GM18517 (cell line): Measurements from ENCODE around the gene OGDH.

Experiments
- ATAC-seq: cut with Tn5 transposase; IDR thresholded peaks from one replicate; pipeline ENCODE4 v1.9.1; 2021; ENCODE audit warnings: mild to moderate bottlenecking, moderate library complexity; ENCODE audit not compliant: unreplicated experiment

OGDH gene

GRCh38 chr7:44618045-44618444, 11.6 kb downstream of the OGDH start:
- no peak for ATAC-seq

GRCh38 chr7:44618753-44619152, 12.3 kb downstream of the OGDH start:
- no peak for ATAC-seq

- ATAC-seq = no peak
Measured at GRCh38 chr7:44621034-44621749, 14.8 kb downstream of the OGDH start.

- no peak for ATAC-seq
Measured at GRCh38 chr7:44621750-44622103, 15.3 kb downstream of the OGDH start.

- ATAC-seq = peak; percentile 69
Measured at GRCh38 chr7:44622342-44623151, 16.1 kb downstream of the OGDH start.

DNA sequence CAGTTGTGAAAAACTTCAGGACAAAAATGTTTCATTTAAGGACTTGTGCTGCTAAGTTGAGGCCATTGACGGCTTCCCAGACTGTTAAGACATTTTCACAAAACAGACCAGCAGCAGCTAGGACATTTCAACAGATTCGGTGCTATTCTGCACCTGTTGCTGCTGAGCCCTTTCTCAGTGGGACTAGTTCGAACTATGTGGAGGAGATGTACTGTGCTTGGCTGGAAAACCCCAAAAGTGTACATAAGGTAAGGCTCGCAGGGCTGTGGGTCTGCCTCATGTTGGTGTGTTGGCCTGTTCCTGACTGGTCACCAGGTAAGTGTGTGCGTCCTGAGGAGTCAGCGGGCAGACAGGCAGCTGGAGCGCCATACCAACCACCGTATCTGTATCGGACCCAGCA, 17.9 kb downstream of the OGDH start:
- ATAC-seq = no peak

- no peak for ATAC-seq
Measured at GRCh38 chr7:44625526-44626471, 19.4 kb downstream of the OGDH start.

GRCh38 chr7:44626620-44627019, 20.2 kb downstream of the OGDH start:
- no peak for ATAC-seq

GRCh38 chr7:44629829-44630522, 23.5 kb downstream of the OGDH start:
- peak; percentile 44 for ATAC-seq

- no peak for ATAC-seq
Measured at GRCh38 chr7:44630792-44631457, 24.5 kb downstream of the OGDH start.

DNA sequence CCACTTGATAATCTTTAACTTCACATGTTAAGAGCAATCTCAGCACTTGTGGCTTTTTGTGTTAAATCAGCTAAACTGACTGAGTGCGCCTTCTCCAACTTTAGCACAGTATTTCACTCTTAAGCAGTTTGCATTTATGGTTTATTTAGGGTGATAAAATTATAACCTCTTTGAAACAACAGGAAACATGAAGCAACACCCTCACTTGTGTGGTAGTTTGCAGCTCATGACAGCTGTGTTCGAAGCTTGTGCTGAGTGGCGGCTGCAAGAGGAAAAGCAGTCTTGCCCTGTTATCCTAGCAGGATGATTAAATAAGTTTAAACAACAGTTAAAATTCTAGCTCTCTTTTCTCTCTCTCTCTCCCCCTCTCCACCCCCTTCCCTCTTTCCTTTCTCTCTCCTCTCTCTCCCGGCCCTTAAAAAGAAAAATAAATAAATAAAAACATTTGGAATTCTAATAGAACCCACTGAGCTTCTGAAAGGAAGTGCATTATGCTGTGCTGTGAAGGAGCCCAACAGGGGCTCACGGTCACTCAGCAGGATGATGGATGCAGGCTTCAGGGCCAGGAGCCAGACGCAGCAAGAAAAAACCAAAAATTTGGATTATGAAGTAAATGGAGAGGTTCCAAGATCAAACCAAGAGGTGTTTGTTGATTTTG, 25.2 kb downstream of the OGDH start:
- no peak for ATAC-seq

- ATAC-seq = no peak
Measured at GRCh38 chr7:44632196-44632595, 25.8 kb downstream of the OGDH start.

DNA sequence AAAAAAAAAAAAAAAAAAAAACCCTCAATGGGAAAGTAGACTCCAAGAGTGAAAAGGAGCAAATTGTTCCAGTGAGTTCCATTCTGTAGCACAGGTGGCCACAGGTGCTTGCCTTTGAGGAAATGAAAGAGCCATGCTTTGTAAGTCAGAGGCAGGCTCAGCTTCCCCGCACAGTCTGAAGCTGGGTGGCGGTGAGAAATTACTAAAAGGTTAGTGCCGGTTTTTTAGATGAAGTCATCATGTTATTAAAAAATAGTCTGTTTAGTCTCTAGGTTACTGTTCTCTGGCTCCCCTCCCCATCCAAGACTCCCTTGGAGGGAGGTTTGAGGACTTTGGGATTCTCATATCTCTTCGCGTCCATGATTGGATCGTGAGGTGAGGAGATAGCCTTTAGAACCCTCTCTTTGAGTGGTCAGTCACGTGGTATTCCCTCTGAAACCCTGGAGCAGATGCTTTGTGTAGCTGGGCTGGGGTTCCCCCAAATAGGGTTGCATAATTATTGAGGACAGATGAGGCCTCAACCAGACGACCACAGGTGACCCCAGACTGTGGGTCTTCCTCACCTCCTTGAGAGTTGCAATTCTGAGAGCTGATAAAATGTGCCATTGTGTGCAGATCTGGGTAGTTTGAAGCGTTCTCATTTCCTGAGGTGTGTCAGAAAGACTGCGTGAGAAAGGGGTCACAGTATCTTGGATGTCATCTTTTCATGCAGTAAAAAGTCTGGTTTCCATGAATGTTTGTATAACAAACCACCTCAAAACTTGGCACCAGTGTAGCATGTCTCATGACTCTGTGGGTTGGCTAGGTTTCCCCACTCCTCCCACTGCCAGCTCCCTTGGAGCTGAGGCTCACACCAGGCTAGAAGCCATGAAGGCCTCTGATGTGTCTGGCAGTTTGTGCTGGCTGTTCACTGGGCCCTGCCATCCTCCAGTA, 27.1 kb downstream of the OGDH start:
- ATAC-seq = peak; percentile 61

- no peak for ATAC-seq
Measured at GRCh38 chr7:44634187-44634838, 27.9 kb downstream of the OGDH start.

- ATAC-seq = no peak
Measured at GRCh38 chr7:44634839-44635591, 28.6 kb downstream of the OGDH start.

DNA sequence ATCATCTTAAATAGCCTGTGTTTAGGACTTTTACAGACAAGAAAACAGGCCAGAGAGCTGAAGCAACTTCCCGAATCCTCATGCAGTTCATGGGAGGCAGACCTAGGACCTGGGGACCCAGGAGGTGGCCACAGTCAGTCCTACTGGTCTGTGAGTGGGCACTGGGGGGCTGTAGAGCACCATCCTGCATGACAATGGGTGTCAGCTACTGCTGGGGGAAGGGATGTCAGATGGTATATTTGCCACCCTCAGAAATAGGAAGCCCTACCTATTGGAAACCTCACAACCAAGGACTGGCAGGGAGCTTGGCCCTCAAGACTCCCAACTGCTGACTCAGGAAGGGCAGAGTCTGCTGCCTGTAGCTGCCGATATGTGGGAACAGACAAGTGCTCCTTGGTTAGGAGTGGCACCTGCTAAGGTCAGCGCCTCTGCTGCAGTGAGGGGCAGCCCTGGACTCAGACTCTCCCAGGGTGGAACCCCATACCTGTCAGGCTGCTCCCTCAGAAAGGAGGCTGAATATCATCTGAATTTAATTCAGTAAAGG, 29.7 kb downstream of the OGDH start:
- ATAC-seq = no peak

- ATAC-seq = no peak
Measured at GRCh38 chr7:44636926-44637325, 30.5 kb downstream of the OGDH start.
